Tibial artery (tissue), 4 donors: ENCODE results near the gene KCNH8.

Source experiments
- DNase-seq, 2 donors: peaks; one replicate each; pipeline ENCODE4 v3.0.0-alpha.2; 2019
- H3K27ac ChIP-seq, 2 donors: fragments of 200-600 bp; sonication (generic) in 1 of 2; 1 replicate in 1 of 2; 2 replicates in 1 of 2; pipeline ENCODE4 v1.5.1; 2018 to 2019; ENCODE audit warnings: mild to moderate bottlenecking in 1 of 2
- H3K27me3 ChIP-seq, 2 donors: fragments of 200-600 bp; sonication (generic) in 1 of 2; one replicate each; pipeline versions ENCODE4 v1.5.1 to v1.6.0; 2016 to 2019
- H3K36me3 ChIP-seq, 3 donors: fragments of 200-600 bp; sonication (generic) in 2 of 3; one replicate each; pipeline ENCODE4 v1.5.1; 2016 to 2019; ENCODE audit warnings: mild to moderate bottlenecking in 2 of 3
- H3K4me1 ChIP-seq, 4 donors: fragments of 200-600 bp; sonication (generic) in 2 of 4; 1 replicate in 3 of 4; 2 replicates in 1 of 4; pipeline ENCODE4 v1.5.1; 2016 to 2019
- H3K4me3 ChIP-seq, 2 donors: fragments of 200-600 bp; sonication (generic) in 1 of 2; 1 replicate in 1 of 2; 2 replicates in 1 of 2; pipeline ENCODE4 v1.5.1; 2018 to 2019; ENCODE audit warnings: mild to moderate bottlenecking in 2 of 2
- H3K9me3 ChIP-seq, 3 donors: fragments of 200-600 bp; sonication (generic) in 1 of 3; one replicate each; pipeline ENCODE4 v1.5.1; 2016 to 2019
- CTCF ChIP-seq, 2 experiments: fragments of 200-600 bp in 1 of 2; fragments of 450-650 bp in 1 of 2; IDR thresholded peaks; one replicate each; pipeline ENCODE4 v1.5.1; 2017 to 2019; ENCODE audit warnings: antibody characterized with exemption in 2 of 2, mild to moderate bottlenecking in 1 of 2, moderate library complexity in 1 of 2
- intact Hi-C: fragments of 100-400 bp; cut with DNase I; formaldehyde crosslinking; loops from one replicate; pipeline ENCODE4 v1.15.0; 2023; ENCODE audit warnings: low total_unique reads

KCNH8 gene

GRCh38 chr3:19107719-19108118 is 40.6 kb upstream of the KCNH8 start:
- intact Hi-C loops, result no loop called here
- Histone ChIP-seq H3K9me3 (no peaks in the 10 kb centered on the region), H3K36me3 (no peaks in the 10 kb centered on the region), H3K4me1 (no peaks in the 10 kb centered on the region), H3K27ac (no peak overlapping the region), H3K27me3 (no peaks in the 10 kb centered on the region), H3K4me3 (no peak overlapping the region)
- DNase-seq, result no peak
- TF ChIP-seq CTCF (IDR thresholded peaks at IDR 0.05), result no peak

GRCh38 chr3:19110335-19110895 is 37.9 kb upstream of the KCNH8 start:
- no peak for TF ChIP-seq CTCF (IDR thresholded peaks at IDR 0.05)
- Histone ChIP-seq H3K9me3 (no peaks in the 10 kb centered on the region), H3K27ac (no peak overlapping the region), H3K36me3 (no peaks in the 10 kb centered on the region), H3K4me1 (no peaks in the 10 kb centered on the region), H3K27me3 (no peaks in the 10 kb centered on the region), H3K4me3 (no peak overlapping the region)
- intact Hi-C loops, result no loop called here
- DNase-seq, result no peak

- intact Hi-C loops, result no loop called here
- H3K27me3 ChIP-seq, result no peaks in the 10 kb centered on the region
- no peak for TF ChIP-seq CTCF (IDR thresholded peaks at IDR 0.05)
- H3K9me3 ChIP-seq, result peaks cover 0 to 4% (median 0%) of the 10 kb centered on the region in 3 donors
- no peak overlapping the region for H3K27ac ChIP-seq
- H3K36me3 ChIP-seq, result no peaks in the 10 kb centered on the region
- H3K4me3 ChIP-seq, result no peak overlapping the region
- no peaks in the 10 kb centered on the region for H3K4me1 ChIP-seq
- DNase-seq, result no peak
Observed at GRCh38 chr3:19114461-19114860, 33.8 kb upstream of the KCNH8 start.

GRCh38 chr3:19116239-19116638 is 32.1 kb upstream of the KCNH8 start:
- Histone ChIP-seq H3K4me3 (no peak overlapping the region), H3K27me3 (no peaks in the 10 kb centered on the region), H3K36me3 (no peaks in the 10 kb centered on the region), H3K4me1 (no peaks in the 10 kb centered on the region), H3K9me3 (peaks cover 0 to 5% (median 0%) of the 10 kb centered on the region in 3 donors), H3K27ac (no peak overlapping the region)
- TF ChIP-seq CTCF (IDR thresholded peaks at IDR 0.05), result no peak
- intact Hi-C loops, result no loop called here
- DNase-seq, result no peak

GRCh38 chr3:19124752-19125151 is 23.6 kb upstream of the KCNH8 start:
- DNase-seq, result no peak
- Histone ChIP-seq H3K9me3 (no peaks in the 10 kb centered on the region), H3K27ac (no peak overlapping the region), H3K27me3 (no peaks in the 10 kb centered on the region), H3K4me1 (no peaks in the 10 kb centered on the region), H3K36me3 (no peaks in the 10 kb centered on the region), H3K4me3 (no peak overlapping the region)
- intact Hi-C loops, result no loop called here
- no peak for TF ChIP-seq CTCF (IDR thresholded peaks at IDR 0.05)

GRCh38 chr3:19139863-19140262 is 8.4 kb upstream of the KCNH8 start:
- H3K27ac ChIP-seq, result no peak overlapping the region
- no peak overlapping the region for H3K4me3 ChIP-seq
- no peaks in the 10 kb centered on the region for H3K9me3 ChIP-seq
- no peaks in the 10 kb centered on the region for H3K4me1 ChIP-seq
- intact Hi-C loops, result no loop called here
- no peaks in the 10 kb centered on the region for H3K27me3 ChIP-seq
- no peak for TF ChIP-seq CTCF (IDR thresholded peaks at IDR 0.05)
- H3K36me3 ChIP-seq, result no peaks in the 10 kb centered on the region
- no peak for DNase-seq
